Measurements from ENCODE around the gene PARD3.

The PARD3 gene

DNA sequence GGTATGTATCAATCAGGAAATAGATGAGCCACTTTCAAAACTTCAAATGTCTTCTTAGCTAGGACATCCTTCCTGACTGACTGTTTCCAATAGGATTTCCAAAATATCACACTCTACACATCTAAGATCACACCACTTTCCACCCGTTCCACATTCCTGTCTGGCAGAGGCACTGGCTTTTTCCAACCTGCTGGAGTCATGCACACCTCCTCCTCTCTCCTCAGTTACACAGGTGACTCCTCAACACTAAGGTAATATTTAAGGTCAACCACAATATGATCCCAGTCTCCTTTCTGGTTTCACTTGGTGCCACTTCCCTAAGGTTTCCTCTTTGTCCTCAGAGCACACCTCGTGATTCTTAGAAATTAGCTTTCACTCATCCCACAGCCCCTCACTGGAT is 196.5 kb downstream of the PARD3 start:
- DNase-seq (ENCODE audit: low read depth): no peak

DNA sequence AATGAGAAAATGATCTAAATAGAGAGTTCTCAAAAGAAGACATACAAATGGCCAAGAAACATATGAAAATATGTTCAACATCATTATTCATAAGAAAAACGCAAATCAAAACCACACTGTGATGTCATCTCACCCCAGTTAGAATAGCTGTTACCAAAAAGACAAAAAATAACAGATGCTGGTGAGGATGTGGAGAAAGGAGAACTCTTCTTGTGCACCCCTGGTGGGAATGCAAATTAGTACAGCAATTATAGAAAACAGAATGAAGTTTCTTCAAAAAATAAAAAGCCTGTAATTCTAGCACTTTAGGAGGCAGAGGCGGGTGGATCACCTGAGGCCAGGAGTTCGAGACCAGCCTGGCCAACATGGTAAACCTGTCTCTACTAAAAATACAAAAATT is 199.3 kb downstream of the PARD3 start:
- no peak for DNase-seq (ENCODE audit: low read depth)

DNA sequence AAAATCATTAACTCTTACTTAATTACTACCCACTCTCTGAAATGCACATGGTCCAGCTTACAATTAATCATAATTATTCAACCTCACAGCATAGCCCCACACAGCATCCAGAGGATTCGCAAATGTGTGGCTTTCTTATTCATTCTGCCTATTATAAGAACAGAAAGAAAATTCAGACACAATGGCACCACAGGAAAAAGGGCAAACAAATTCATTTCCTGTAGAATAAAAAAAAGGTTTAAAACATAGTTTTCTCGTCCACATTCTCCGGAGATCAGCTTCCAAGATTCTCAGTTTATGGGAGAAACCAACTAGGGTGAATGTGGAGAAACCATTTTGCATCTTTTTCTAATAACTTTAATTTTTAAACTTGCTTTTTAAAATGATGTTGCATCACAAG is 201.6 kb downstream of the PARD3 start:
- no peak for DNase-seq (ENCODE audit: low read depth)

DNA sequence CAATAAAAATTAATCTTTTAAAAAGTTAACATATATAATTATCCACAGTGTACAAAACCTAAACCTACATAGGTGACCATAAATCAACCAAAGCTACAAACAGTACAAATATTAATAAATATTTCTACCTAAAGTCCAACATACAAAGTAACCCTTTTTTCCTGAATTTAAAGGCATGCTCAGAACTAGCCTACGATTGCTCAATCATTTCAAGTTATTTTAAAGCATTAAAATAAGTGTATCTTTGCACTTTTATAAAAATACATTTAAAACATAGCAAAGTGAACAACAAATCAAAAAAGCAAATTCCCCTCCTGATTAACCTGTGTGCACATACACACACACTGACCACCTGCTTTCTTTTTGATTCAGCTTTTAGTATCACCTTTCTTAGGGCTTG is 202.2 kb downstream of the PARD3 start:
- no peak for DNase-seq (ENCODE audit: low read depth)

DNA sequence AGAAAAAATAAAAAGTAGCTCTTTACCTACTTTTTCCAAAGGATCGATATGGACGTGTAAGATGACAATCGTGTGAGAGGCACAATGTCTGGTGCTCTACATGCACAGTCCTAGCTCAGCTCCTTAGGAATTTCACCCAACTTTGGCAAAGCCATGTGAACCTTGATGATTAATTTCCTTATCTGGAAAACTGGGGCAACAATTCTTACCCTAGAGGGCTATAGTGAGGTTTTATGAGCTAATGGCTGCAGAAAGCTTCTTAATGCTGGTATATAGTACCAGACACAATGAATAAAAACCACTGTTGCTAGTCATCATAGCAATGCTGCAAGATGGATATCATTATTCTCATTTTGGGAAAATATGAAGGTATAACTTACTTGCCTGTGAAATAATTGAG is 202.7 kb downstream of the PARD3 start:
- DNase-seq (ENCODE audit: low read depth): no peak

DNA sequence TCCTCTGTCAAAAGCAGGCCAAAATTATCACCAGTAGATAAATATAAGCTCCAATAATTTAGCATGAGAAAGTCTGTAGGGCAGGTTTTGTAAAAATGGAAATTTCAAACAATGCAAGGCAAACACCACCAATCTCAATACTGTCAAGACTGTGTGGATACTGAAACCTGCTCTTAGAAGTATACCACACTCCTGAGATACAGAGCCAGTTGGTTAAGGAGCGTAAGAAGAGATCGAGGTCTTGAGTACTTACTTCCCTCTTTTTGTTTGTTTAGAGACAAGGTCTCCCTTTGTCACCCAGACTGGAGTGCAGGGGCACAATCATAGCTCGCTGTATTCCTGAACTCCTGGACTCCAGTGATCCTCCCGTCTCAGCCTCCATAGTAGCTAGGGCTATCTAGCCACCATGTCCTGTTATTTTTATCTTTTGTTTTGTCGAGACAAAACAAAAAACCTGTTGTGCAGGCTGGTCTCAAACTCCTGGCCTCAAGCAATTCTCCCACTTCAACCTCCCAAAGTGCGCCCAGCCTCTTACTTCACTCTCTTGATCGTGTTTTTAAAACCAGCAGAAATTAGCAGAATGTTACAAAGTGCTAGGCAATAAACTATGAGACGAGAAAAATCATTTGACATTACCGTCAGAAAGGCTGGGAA is 205.7 kb downstream of the PARD3 start:
- no peak for DNase-seq (ENCODE audit: low read depth)

DNA sequence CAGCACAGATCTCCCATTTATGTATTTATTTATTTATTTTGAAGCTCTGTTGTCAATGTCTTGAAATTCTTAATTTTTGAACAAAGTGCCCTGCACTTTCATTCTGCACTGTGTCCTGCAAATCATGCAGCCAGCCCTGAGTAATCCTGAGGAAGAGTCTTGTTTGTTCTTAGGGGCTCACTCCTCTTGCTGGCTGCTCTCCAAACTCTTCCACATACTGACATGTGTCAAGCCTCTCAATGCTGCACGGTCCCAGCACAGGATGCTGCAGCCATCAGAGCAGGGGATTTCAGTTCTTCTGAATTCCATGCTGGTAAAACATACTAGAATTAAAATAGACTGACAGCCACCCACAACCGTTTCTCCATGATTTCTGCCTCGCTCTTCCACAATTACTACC is 207.2 kb downstream of the PARD3 start:
- no peak for DNase-seq (ENCODE audit: low read depth)

DNA sequence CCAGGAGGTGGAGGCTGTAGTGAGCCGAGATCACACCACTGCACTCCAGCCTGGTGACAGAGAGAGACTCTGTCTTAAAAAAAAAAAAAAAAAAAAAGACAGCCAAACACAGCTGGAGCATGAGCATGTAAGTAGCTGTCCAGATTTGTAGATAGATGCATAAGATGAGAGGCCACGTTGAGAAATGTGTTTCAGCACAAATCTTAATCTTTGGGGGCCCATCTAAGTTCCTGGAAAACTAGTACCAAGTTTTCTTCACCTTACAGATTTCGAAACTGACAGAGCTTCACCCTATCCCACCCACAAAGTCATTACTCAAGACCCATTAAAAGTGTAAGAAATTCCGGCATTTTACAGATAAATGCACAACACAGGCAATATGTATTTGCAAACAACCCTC is 208.2 kb downstream of the PARD3 start:
- no peak for DNase-seq (ENCODE audit: low read depth)

DNA sequence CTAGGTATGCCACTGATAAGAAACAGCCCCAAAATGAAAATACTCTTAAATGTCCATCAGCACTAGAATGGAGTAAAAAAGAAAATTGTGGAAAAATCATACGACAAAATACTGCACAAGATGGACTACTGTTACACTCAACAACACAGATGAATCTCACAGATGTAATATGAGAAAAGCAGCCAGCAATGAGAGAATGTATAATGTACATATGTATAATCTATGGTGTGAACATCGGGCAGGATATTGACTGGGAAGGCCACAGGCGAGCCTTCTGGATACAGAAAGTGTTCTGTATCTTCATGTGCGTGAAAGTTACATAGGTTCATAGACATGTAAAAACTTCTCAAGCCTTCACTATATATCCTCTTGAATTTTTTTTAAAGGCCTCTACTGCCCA is 212.6 kb downstream of the PARD3 start:
- no peak for DNase-seq (ENCODE audit: low read depth)

DNA sequence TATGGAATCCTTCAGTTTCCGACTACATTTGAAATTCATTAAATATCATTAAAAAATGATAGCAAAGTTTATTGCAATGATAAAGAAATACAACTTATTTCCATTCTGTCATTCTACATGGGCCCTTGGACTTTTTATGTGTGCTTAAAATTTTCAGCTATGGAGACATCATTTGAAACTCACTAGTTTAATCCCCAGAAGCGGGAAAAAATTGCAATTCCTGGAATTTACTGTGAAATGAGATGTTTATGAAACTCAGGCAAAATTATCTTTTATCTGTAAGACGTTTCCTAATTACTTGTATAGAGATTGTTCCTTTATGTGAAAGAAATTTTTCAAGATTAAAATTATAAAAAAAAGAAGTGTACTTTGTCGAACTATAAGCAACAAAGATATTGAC is 213.4 kb downstream of the PARD3 start:
- no peak for DNase-seq (ENCODE audit: low read depth)

DNA sequence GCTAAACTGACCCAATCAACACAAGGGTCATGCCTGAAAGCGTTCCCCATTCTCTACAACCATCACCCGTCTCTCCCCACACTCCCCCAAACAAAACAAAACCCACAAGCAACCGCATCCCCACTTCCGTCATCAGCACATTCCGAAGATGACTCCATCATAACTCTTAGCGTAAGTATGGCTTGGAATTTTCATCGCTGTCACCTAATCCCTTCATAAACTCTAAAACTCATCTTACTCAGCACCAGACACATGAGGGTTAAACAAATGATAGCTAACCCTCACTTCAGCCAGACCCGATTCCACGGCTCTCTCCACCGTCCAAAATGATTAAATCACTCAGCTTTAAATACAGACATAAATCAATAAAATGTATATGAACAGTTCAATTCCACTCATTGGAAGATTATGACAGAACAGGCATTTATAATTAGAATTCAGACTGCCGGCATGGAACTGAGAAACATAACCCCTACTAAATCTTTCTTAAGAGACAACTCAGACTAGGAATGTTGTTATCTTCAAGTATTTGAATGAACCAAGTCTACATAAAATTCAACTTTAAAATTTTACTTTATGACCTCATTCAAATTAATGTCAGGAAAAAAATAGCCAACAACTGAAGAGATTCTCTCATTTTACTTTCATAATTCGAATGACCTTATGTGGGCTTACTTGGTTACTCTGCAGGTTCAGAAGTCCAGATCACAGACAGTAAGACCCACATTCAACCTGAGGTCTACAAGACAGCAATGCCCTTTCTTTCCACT is 215.9 kb downstream of the PARD3 start:
- no peak for DNase-seq (ENCODE audit: low read depth)

DNA sequence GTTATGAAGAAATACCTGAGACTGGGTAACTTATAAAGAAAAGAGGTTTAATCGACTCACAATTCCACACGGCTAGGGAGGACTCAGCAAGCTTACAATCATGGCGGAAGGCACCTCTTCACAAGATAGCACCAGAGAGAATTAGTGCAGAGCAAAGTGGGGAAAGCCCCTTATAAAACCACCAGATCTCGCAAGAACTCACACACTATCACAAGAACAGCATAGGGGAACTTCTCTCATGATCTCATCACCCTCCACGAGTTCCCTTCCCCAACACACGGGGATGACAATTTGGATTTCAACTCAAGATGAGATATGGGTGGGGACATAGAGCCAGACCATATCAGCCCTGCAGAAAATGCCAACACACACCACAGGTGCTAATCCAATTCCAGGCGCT is 218.7 kb downstream of the PARD3 start:
- no peak for DNase-seq (ENCODE audit: low read depth)

DNA sequence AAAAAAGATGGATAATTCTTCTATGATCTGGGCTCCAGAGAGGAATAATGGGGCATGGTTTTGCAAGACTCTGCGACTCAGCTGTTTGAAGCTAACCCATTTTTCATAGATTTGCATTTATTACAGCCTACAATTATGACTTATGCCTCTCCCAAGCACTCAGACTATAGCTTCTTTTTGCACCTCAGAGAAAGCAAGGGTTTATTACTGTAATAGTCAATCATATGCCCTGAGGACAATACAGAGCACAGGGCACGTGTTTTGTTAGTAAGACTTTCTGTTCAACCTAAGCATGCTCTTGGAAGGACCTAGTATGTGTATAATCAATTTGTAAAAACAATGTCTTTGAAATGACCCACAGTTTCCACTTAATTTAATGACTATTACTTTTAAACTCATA is 221.2 kb downstream of the PARD3 start:
- DNase-seq (ENCODE audit: low read depth): no peak

DNA sequence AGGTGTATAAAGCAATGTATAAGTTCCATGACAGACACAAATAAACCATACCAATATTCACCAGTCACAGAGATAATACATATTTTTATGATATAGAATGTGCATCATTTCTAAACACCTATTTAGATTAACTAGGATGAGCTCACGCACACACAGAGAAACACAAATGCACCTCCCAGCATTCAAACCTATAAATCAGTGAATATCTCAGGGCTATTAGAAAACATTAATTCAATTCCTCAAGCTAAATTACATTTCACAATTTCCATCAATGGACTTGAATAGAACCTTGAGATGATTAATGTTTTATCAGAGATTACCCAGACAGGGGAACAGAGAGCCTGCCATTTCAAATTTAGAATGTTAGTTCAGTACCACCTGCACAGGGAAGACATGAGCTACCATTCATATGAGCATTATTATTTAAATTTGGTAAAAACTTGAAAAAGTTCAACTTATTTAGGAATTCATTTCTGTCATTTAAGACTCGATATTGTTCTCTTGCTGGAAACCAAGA is 221.7 kb downstream of the PARD3 start:
- no peak for DNase-seq (ENCODE audit: low read depth)

DNA sequence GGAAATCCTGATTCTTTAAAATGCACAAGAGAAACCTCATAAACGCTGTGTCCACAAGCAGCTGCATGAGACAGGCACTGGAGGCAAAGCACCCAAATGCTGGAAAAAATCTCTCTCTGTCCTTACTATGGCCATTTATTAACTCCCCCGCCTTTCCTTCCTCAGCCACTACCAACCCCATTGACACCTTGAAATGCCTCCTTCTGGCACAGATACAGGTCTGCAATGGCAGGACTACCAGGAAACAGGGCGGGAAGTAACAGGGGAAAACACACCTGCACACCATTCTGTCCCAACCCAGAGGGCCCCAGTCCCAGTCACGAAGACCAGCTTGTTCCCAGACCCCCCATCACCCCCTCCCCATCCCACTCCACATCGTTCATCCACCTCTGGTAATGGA is 224.3 kb downstream of the PARD3 start:
- DNase-seq (ENCODE audit: low read depth): no peak

DNA sequence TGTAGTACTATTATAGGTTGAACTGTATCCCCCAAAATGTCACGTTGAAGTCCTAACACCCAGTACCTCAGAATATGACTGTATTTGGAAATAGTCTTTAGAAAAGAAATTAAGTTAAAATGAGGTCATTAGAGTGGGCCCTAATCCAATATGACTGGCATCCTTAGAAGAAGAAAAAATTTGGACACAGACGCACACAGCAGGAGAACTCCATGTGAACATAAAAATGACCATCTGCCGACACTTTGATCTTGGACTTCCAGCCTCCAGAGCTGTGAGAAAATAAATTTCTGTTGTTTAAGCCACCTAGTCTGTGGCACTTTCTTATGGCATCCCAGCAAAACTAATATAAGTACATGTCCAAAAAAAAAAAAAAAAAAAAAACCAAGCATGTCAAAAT is 225.8 kb downstream of the PARD3 start:
- no peak for DNase-seq (ENCODE audit: low read depth)

DNA sequence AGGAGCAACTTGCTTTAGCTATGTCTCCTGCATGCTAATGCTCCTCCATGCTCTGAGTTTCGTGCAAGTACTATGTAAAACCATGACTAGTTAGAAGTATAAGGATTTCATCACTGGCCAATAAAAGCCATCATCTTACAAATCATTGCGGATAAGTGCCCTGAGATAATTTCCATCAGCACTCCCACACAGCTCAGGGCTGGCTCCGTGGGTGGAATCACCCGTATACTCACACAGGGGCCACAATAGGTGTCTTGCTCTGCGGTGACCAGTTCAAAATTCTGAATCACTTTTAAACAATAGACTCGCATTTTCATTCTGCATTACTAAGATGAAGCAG is 227.4 kb downstream of the PARD3 start:
- no peak for DNase-seq (ENCODE audit: low read depth)

DNA sequence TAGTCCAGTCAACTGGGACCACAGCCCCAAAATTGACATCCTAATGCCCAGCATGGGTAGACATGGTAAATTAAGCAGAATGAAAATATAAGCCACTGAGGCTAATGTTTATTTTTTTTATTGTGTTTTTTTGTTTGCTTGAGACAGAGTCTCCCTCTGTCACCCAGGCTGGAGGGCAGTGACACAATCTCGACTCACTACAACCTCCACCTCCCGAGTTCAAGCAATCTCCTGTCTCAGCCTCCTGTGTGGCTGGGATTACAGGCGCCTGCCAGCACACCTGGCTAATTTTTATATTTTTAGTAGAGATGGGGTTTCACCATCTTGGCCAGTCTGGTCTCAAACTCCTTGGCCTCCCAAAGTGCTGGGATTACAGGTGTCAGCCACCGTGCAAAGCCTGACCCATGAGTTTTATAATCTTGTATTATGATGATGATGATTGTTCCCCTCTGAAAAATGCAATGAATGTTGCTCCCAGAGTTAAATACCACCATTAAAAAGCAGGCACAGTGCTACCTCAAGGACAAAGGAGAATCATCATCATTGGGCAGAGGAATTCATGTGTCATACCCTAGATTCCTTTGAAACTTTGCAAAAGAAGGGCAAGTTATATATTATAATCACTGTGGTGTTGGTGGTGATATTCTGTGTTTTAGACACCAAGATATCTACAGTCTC is 228.0 kb downstream of the PARD3 start:
- DNase-seq (ENCODE audit: low read depth): no peak

DNA sequence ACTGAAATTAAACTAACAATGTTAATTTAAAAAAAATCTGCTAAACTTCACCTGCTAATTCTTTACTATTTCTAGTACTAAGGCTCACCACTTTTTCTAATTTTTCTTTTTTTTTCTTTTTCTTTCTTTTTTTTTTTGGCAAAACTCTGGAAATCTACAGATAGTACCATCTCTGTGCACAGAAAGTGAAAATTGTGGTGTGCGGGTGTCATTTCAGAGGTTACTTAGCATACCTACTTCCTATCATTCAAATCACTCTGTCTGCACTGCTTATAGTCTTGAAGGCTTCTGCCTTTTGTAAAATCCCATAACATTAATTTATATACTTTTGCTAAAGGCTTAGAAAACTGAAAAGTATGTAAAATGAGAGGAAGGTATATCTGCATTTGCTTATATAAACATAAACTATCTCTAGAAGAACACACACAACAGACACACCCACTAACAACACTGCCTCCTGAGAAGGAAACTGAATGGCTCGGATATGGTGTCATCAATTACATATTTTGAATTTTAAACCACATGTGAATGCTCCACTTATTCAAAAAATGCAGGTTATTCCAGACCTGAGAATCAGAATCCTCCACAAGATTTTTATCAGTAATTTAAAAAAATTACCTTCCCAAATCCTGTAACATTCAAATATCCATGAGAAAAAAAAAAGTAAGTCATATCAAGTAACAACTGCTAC is 229.5 kb downstream of the PARD3 start:
- no peak for DNase-seq (ENCODE audit: low read depth)

DNA sequence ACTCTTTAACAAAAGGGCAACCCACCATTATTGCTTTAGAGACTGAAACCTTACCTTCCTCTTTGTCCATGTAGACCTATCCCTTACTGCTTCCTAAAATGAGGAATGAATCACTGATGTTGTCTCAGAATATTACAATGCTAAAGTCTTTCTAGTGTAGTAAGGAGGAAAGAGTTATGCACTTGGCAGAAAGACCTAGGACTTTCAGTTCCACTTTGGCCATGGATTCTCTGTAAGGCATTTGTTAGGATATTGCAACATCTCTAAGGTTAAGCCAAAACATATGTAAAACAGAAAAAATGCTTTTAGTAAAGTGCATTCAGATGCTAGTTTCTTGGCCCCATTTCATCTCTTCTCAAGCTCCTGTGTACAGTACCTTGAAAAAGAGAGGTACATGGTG is 230.9 kb downstream of the PARD3 start:
- no peak for DNase-seq (ENCODE audit: low read depth)

DNA sequence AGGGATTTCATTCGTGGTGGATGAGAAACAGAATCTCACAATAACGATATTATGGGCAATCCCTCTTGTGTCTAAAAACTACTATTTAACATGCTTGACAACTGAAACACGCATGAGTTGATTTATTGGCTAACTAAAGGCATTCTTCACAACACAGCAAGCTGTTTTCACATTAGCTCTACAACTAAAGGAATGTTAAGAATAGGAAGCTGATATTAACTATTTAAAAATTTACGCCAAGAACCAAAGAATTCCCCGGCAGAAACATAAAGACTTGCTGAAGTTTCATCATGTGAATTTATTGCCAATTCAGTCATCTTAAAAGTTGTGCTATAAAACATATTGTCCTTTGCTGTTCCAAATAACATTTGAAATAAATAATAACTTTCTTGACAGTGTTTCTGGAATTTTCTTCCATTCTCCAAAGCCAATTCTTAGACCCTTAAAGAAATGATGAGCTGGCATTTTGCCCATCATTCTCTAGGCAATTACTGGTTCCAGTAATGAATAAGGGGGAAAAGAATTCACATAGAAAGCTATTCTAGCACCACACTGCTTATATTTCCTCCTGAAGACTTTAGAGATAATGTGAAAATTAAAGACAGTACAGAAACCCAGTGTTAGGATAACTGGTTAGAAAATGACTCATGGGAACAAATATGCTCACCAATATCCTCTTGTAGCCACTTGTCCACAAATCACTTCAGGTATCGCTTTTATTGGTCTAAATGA is 233.1 kb downstream of the PARD3 start:
- no peak for DNase-seq (ENCODE audit: low read depth)

DNA sequence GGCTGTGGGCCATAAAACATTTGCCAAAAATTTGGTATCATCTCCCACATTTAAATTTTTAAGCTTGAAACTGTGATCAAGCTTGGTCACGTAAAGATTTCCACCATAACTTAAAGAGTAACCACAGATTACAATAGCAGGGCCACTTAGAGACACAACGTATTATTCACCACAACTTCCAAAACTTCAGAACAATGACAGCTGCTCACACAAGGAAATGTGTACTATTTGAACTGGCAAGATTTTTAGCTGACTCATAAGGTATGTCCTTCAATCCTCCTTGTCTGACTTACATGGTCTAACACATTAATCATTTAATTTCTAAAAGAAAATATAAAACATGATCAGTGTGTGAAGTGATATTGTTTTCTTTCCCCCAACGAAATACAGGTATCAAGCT is 234.5 kb downstream of the PARD3 start:
- DNase-seq (ENCODE audit: low read depth): no peak

Measured in activated T-helper 1 cell treated with Interleukin-2 at 50 U/mL for 16 hours (primary cell).